HG02623 (cell line): ENCODE data around the gene NPAS3.

Source experiments
- ATAC-seq: cut with Tn5 transposase; IDR thresholded peaks from one replicate; pipeline ENCODE4 v1.9.1; 2021; ENCODE audit warnings: moderate library complexity; ENCODE audit not compliant: unreplicated experiment

The NPAS3 gene

DNA sequence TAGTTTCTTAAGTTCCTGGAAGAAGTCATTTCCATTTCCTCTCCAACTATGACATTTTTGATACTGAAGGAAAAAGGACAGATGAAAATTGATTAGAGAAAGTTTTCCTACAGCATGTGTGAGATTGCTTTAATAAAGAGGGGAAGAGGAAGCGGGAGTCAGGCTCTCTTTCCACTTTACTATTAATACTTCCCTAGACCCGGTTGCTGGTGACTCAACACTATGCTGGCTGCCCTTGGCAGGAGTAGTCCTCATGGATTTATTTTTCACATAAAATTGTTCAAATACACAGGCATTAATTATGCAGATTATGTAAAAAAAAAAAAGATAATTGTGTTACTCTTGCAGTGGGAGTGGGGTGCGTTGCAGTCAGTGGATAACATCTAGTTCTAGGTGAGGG is 718.8 kb downstream of the NPAS3 start:
- ATAC-seq, result no peak

DNA sequence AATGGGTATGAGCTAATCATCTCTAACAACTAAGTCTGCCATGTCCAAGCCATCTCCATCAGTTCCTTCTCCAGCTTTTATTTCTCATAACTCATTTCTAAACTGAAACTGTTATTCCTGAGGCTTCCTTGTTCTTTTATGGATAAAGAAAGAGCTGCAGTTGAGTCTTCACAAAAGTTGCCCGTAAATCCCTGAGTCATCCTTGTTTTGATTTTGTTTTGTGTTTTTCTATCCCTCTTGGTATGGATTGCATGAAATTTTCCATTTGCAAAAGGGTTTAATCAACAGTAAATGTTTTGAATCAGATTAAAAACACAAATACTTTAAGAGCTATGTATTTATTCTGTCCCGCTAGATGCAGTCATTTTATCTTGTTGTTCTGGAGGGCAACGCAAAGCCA is 721.6 kb downstream of the NPAS3 start:
- ATAC-seq, result no peak

DNA sequence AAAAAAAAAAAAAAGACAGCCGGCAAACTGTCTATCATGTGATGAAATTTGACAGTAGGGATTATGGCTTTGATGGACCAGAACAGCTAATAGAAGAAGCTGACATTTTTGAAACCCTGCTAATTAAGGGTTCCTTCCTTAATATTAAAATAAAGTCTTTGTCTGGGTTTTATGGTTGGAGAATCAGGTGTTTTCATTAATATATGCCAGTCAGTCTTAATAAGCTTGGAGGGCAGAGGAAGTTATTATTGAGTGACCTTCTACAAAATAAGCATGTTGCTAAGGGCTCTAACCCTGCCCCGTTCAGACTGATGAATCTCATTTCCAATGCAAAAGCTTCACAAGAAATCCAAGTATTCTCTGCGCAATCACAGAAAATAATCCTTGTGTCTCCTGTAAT is 722.4 kb downstream of the NPAS3 start:
- no peak for ATAC-seq

DNA sequence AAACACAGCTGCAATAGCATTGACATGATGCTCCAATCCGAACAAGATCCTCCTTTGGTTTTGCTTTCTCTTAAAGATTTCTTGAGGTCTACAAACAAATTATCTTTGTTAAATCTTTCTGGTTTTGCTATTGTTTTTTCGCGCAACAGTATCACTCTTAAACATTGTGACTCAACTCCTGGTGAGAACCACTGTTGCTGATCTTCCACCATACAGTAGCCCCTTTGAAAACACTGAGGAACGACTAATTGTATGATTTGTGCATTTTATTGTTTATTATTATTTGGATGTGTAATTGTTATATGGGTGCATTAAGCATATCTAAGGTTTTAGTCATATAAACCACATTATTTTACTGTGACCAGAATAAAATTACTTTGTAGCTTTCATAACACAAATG is 729.4 kb downstream of the NPAS3 start:
- no peak for ATAC-seq

DNA sequence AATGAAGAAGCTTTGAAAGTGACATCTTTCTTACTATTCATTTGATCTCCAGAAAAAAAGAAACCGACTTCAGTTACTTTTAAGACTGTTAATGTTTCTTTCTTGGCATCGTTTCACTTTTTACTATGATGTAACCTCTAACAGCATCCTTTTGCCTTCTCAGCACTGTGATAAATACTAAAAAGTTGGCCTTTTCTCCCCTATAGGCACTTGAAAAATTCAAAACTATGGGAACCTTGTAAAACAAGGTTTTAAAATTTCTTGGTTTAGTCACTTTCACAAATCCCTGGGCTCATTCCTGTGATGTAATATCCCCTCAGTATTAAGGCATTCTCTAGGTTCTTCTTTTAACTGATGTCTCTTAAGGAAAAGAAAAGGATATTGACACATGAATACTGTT is 730.4 kb downstream of the NPAS3 start:
- no peak for ATAC-seq

DNA sequence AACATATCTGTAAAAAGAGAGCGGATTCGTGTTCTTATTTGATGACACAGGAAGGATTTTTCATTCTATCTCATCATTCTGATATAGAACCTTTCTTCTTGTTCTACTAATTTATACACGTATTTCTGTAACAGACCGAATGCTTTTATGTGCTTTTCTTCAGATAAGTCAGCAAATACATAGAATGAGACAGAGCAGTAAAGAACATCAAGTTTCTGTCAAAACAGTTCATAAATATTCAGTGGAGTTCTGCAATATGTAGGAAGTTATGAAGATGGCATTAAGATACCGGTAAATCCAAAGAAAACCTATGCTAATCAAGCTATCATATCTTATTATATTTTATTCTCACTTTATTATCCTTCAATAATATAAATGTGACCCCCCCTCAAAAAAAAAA is 731.6 kb downstream of the NPAS3 start:
- no peak for ATAC-seq

DNA sequence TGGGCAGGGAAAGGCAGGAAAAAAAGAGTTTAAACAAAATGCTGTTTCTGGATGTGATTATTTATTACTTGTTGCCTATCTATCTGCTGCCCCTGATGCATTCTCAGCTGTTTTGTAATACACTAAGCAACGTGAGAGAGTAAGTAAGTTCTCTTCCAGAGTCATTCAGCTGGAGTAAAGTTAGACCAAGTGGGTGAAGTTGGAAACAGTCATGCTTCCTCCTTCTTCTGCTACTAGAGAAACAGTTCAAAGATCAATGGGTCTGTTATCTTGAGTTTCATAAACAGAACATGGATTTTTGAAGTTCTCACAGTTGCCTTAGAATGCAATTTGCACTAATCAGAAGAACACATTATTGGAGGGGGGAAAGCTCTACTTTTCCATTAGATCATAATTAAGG is 732.9 kb downstream of the NPAS3 start:
- ATAC-seq, result no peak

DNA sequence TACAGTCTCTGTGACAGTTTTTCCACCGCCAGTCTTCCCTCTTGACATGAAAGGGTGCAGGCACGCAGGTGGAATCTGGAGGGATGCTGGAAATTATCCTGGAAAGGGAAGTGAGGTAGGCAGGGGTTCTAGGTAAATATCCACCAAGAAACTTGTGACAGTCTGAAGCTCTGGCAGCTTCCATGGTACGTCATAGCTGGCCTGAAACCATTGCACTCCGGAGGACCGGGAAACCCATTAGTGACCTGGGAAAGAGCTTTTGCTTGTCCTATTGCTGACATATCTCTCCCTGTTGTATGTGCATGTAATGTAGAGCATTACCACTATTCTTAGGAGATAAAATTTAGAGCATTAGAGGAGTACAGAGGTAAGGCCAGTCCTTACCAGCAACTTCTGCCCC is 736.2 kb downstream of the NPAS3 start:
- ATAC-seq, result no peak

DNA sequence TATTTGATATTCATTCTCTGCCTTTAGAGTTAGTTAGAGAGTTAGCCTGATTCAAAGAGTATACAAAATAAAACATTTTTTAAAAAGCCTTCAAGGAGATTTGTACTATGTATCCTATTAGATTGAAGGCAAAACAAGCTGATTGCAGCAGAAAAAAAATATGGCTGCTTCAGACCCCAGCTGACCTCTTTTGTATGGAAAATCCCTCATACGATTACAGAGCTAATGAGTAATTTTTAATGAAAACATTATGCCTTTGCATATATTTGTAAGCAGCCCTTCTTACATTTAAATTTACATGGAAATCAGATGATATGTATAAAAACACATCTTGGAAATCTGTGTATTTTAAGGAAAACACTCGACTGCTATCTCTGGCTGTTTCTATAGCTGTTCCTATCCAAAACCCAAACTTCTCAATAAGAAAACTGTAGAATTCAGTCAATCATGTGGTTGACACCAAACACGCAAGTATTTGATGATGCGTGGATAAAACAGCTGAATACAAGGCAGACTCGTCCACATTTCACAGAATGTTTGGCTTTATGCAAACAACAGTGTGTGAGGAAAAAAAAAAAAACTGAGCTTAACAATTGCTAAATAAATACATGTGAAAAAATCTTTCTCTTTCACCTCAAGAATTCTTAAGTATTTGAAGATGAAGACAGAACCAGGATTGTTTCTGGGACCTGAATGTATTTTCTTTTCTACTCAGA is 736.9 kb downstream of the NPAS3 start:
- no peak for ATAC-seq

DNA sequence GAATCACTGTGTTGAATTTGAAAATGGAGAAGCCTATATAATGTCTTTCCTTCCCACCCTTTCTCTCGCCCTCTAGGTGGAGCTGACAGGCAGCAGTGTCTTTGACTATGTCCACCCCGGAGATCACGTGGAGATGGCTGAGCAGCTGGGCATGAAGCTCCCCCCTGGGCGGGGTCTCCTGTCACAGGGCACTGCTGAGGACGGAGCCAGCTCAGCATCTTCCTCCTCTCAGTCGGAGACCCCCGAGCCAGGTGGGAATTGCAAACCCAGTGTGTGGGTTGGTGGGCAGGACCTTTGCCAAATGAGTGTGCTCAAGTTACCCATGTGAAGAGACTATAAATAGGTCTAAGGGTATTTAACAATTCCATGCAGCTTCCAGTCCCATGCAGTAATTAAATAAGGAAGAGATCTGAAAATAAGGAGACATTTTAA is 737.5 kb downstream of the NPAS3 start:
- no peak for ATAC-seq

DNA sequence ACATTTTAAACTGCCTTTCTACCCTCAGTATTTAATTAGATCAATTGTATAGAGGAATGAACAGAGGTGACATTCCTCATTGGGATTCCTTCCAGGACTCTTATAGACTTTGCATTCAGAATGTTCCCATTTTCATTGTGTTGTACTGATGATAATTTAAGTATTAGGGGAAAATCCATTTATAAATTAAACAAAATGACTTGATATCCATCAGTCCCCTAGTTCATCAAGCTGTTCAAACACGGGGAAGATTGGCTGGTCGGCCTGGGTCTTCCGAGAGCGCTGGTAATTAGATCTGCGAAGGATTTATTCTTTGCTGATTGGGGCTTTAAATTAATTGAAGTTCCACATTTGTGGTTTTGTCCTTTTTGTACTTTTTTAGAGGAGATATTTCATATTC is 738.2 kb downstream of the NPAS3 start:
- ATAC-seq, result no peak

DNA sequence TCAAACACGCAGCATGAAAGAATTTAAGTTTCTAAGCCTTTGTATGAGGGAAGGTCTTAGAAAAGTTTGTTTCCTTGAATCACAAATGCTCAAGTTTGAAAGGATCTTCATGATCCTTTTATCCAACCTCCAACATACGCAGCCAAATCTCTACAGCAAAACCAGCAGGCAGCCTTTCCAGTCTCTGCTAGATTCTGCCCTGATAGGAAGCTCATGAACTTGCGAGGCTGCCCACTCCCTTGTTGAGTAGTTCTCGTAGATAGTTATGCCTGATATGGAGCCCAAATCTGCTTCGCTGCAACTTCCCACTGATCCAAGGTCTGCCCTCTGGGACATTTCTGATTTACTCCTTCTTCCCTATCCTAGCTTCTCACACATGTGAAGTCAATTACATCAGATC is 739.3 kb downstream of the NPAS3 start:
- no peak for ATAC-seq

DNA sequence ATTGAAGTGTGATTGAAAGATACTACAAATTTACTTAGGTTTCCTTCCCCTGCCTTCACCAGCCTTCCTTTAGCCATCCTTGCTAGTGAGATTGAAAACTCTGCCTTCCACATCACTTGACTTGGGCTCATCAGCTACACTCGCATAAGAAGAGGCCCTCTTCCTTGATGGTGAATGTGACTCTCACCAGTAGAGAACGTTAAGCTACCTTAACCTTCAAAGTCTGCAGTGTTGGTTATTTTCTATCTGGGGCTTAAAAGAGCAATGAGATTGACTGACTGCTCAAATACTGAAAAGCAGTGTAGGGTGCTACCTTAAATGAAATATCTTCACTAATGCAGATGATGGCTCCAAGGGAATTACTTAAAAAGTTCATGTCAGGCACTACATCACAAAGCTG is 740.3 kb downstream of the NPAS3 start:
- no peak for ATAC-seq

DNA sequence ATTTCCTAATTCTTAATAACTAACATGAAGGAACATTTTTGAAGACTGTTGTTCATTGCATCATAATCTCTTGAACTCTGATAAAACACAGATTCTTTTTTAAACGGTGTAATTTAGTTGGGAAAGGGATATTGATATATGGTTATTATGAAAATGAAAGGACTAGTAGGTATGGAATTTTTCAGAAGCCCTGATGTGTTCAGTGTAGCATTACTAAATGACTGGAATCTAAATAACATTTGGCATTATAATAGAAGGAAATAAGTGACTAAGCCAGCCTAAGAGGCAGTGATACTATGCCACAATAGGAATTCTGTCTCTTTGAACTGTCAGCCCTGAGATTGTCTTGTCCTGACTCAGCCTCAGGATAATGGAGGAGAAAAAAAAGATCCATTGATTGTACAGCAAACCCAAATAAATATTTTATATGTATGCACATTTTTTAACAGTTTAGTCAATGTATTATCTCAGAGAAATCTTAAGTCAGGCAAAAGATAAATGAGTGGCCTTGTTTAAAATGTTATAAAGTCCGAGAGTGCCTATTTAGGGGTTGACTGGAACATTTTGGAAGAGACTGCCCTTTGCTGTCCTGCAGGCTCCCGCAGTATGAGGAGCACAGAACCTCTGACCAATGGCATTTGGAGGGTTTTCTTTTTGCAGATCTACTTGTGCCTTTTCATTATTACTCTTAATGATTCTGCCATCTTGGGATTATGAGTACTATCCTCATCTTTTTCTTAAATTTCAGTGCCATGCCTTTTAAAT is 741.0 kb downstream of the NPAS3 start:
- no peak for ATAC-seq

DNA sequence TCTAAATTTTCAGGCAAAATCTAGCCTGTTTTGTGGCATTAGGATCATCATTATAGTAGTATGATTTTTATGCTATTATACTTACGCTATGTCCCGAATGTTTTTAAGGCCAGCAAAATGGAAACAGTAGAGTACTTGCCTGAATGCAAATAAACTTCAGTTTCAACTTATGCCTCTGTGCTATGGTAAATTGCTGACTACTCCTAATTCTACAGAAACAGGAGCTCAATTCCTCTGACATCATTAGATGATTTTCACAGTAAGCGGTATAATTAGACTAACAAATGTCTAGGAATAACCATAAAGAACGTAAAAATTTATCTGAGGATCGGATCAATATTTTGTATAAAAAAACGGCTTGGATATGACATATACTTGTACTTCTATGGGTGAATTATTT is 742.2 kb downstream of the NPAS3 start:
- ATAC-seq, result no peak

DNA sequence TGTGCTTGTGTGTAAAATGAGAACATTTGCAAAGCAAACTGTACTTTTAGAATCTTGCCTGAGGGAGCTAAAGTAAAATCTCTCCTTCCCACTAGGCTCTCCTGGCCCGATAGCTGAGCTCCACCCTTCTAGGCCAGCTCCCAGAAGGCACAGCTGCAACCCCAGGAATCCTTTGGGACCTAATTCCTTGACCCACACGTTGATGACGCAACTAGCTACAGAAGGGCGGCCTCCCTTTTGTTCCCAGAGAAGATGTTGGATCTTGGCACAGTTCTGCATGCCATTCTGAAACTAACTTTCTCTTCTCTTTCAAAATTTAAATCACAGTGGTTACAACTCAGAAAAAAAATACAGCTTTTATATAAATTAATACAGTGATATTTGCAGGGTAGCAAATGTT is 744.1 kb downstream of the NPAS3 start:
- ATAC-seq, result no peak

DNA sequence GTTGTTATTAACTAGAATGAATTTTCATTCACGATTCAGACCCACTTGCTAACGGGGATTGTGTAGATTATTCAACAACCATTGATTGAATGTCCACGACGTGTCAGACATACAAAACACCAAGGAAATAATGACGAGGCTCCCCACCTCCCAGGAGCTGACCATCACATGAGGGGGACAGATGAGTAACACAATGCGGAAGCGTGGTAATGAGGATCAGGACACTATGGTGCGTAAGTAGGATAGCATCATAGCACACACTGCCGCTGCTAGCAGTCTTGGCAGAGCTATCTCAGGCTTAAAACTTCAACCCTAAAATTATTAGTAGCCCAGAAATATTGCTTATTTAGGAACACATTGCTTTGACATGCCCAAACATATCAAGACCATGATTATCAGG is 746.3 kb downstream of the NPAS3 start:
- ATAC-seq, result no peak

DNA sequence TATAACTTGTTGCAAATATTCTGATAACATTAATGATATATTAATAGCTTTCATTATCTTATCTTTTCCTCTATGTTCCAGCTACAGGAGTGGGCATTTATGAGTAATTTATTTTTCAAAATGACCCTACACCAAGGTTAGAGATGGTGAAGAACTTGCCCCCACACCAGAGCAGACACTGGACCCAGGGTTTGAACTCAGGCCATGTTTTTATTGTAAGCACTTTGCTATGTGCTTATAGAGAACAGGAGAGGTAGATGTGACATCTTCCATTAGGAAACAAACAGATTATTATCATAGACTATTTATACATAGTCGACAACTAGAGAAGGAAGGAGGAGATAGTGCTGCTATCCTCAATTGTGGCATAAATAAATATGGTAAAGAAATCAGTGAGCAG is 747.0 kb downstream of the NPAS3 start:
- no peak for ATAC-seq

DNA sequence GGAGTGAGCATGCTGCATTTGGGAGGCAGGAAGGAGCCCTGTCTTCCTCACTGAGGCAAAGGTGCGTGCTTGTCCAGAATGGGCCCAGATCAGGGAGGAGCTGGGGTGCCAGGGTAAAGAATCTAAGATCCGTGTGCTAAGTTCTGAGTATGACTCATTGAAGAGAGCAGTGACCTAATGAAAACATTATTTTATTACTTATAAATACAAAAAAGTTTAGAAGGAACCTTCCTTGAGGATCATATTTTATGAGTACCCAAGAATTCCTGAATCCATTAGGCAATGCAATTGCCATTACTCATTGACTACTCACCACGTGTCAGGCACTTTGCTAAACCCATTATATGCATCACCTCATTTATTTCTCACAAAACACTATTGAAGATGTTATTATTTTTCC is 747.5 kb downstream of the NPAS3 start:
- ATAC-seq, result no peak

DNA sequence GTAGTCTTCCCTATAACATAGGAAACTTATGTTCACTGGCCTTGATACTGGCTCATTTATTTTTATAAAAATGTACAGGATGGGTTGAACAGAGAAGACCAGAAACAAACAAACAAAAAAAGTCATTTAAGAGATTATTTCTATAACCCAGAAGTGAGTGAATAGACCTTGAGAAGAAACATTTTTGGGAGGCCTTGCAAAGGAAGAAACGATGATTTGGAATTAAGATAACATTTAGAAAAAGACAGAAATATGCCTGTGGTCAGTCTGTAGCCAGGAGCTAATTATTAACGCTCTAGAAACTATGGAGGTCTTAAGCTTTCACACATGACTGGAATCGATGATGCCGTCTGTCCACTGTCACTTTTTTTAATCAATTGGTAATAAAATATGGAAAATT is 748.2 kb downstream of the NPAS3 start:
- ATAC-seq, result no peak

DNA sequence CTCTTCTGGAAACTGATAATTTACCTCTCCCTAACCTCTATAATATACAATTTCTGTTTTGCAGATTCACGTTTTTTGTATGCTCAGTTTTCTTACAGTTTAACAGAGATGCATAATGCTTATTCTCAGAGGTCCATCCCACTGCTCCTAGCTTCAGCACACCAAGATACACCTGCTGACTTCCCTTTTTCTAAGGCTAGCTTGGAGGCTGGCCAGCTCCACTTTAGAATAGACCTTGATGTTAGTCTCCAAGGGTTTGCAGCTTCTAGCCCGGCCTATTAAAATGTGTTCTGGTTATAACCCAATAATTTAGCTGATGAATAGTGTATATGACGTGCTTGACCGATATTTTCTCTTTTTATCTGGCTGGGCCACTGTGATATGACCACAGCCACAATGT is 751.0 kb downstream of the NPAS3 start:
- ATAC-seq, result no peak

DNA sequence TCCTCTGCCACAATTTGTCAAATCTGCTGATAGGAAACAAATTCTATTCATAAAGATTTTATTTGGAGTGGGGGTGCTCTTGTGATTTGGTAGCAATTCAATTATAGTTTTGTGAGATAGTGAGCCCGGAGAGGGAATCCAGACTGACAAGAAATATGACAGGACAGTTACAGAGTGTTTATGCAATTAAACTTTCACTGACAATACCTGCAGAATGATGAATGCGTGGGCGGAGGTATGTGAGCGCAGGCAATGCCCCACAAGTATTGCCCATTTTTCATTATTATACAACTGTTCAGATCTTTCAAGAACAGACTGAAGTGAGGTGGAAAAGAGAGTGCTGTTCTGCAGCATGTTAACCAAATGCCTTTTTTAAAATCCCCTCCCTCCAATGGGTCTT is 753.2 kb downstream of the NPAS3 start:
- ATAC-seq, result no peak

DNA sequence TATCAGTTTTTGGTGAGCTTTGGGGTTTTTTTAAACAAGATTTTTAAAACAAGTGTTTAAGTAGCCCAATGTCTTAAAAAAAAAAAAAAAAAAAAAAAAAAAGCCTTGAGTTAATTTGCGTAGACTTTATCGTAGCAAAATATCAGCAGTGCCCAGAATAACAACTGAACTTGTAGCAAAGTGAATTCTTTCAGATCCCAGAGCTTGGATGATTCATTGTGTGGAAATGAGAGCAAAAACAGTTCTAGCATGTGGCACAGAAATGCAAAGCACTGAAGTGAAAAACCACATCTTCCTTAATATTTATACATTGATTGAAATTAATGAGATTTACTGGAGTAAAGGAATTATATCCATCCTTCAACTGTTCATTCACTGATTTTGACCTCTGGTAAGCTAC is 754.1 kb downstream of the NPAS3 start:
- no peak for ATAC-seq
